ENCODE results near the gene NAV2. TPM values are rescaled to one million over a fixed set of nuclear protein-coding genes. Genes with fewer than 3 reads are reported as not detected.

NAV2 gene
- polyA plus RNA-seq, 3 donors = not detected

GRCh38 chr11:20035701-20036601, 323.3 kb downstream of the NAV2 start:
- Histone ChIP-seq H3K79me2 (ENCODE audit: insufficient read depth, low read length) (no peaks in the 10 kb centered on the region), H3K36me3 (replicated peaks in 1 of 2; ENCODE audit: control insufficient read depth in 1 of 2, insufficient read depth in 2 of 2, low read length in 2 of 2) (no peaks in the 10 kb centered on the region), H4K20me1 (ENCODE audit: insufficient read depth, low read length) (no peaks in the 10 kb centered on the region), H3K4me3 (replicated peaks in 1 of 3; ENCODE audit: low read depth in 2 of 3, low read length in 3 of 3) (no peak overlapping the region), H3K4me2 (replicated peaks; ENCODE audit: extremely low read depth, low read length, poor library complexity, severe bottlenecking) (no peak overlapping the region), H3K27me3 (ENCODE audit: control insufficient read depth in 2 of 2, insufficient read depth in 2 of 2, low read length in 2 of 2) (no peaks in the 10 kb centered on the region), H3K27ac (ENCODE audit: low read depth in 1 of 2, low read length in 2 of 2) (no peak overlapping the region), H3K9ac (ENCODE audit: insufficient read depth, low read length, poor library complexity, severe bottlenecking) (no peak overlapping the region), H3K4me1 (ENCODE audit: control insufficient read depth in 1 of 2, insufficient read depth in 2 of 2, low read length in 2 of 2) (no peaks in the 10 kb centered on the region), H2AFZ (ENCODE audit: insufficient read depth, low read depth, low read length, poor library complexity, severe bottlenecking) (no peak overlapping the region), H3K9me3 (replicated peaks in 1 of 2; ENCODE audit: control insufficient read depth in 1 of 2, insufficient read depth in 1 of 2, low read length in 2 of 2) (no peaks in the 10 kb centered on the region)
- DNase-seq = no peak
- no peak overlapping the region for H3K27ac Mint-ChIP-seq
- peaks cover 0 to 2% (median 0%) of the 10 kb centered on the region in 7 donors for H3K9me3 Mint-ChIP-seq
- H3K27me3 Mint-ChIP-seq (ENCODE audit: low read depth in 3 of 3) = peaks cover 3 to 5% (median 4%) of the 10 kb centered on the region in 3 donors
- H3K4me1 Mint-ChIP-seq = peaks cover 5% of the 10 kb centered on the region
- no peak overlapping the region for H3K4me3 Mint-ChIP-seq
- H3K36me3 Mint-ChIP-seq = no peaks in the 10 kb centered on the region
- intact Hi-C loops (cut with micrococcal nuclease) = no loop called here
- TF ChIP-seq, protein P1, sequence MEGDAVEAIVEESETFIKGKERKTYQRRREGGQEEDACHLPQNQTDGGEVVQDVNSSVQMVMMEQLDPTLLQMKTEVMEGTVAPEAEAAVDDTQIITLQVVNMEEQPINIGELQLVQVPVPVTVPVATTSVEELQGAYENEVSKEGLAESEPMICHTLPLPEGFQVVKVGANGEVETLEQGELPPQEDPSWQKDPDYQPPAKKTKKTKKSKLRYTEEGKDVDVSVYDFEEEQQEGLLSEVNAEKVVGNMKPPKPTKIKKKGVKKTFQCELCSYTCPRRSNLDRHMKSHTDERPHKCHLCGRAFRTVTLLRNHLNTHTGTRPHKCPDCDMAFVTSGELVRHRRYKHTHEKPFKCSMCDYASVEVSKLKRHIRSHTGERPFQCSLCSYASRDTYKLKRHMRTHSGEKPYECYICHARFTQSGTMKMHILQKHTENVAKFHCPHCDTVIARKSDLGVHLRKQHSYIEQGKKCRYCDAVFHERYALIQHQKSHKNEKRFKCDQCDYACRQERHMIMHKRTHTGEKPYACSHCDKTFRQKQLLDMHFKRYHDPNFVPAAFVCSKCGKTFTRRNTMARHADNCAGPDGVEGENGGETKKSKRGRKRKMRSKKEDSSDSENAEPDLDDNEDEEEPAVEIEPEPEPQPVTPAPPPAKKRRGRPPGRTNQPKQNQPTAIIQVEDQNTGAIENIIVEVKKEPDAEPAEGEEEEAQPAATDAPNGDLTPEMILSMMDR (IDR thresholded peaks at IDR 0.05) = no peak
- 83% methylated on average over 9 of the region's 15 CpGs for WGBS (ENCODE audit: insufficient coverage)

- Mint-ChIP-seq H3K27ac (no peak overlapping the region), H3K4me1 (peaks cover 5% of the 10 kb centered on the region), H3K27me3 (ENCODE audit: low read depth in 3 of 3) (peaks cover 0 to 5% (median 3%) of the 10 kb centered on the region in 3 donors), H3K9me3 (peaks cover 0 to 2% (median 0%) of the 10 kb centered on the region in 7 donors), H3K36me3 (no peaks in the 10 kb centered on the region), H3K4me3 (no peak overlapping the region)
- Histone ChIP-seq H3K4me1 (ENCODE audit: control insufficient read depth in 1 of 2, insufficient read depth in 2 of 2, low read length in 2 of 2) (no peaks in the 10 kb centered on the region), H4K20me1 (ENCODE audit: insufficient read depth, low read length) (no peaks in the 10 kb centered on the region), H3K27ac (ENCODE audit: low read depth in 1 of 2, low read length in 2 of 2) (no peak overlapping the region), H3K27me3 (ENCODE audit: control insufficient read depth in 2 of 2, insufficient read depth in 2 of 2, low read length in 2 of 2) (no peaks in the 10 kb centered on the region), H2AFZ (ENCODE audit: insufficient read depth, low read depth, low read length, poor library complexity, severe bottlenecking) (no peak overlapping the region), H3K4me2 (replicated peaks; ENCODE audit: extremely low read depth, low read length, poor library complexity, severe bottlenecking) (no peak overlapping the region), H3K9me3 (replicated peaks in 1 of 2; ENCODE audit: control insufficient read depth in 1 of 2, insufficient read depth in 1 of 2, low read length in 2 of 2) (no peaks in the 10 kb centered on the region), H3K9ac (ENCODE audit: insufficient read depth, low read length, poor library complexity, severe bottlenecking) (no peak overlapping the region), H3K36me3 (replicated peaks in 1 of 2; ENCODE audit: control insufficient read depth in 1 of 2, insufficient read depth in 2 of 2, low read length in 2 of 2) (no peaks in the 10 kb centered on the region), H3K79me2 (ENCODE audit: insufficient read depth, low read length) (no peaks in the 10 kb centered on the region), H3K4me3 (replicated peaks in 1 of 3; ENCODE audit: low read depth in 2 of 3, low read length in 3 of 3) (no peak overlapping the region)
- TF ChIP-seq, protein P1 (IDR thresholded peaks at IDR 0.05) = no peak
- no peak for DNase-seq
- WGBS (ENCODE audit: insufficient coverage) = 100% methylated on average over 1 of the region's 8 CpGs
- intact Hi-C loops (cut with micrococcal nuclease) = no loop called here
These were observed 324.1 kb downstream of the NAV2 start for GRCh38 chr11:20036626-20037335.

All from CD14-positive monocyte (primary cell).